Measurements from ENCODE around the gene TMEFF2. TPM values are rescaled to one million over a fixed set of nuclear protein-coding genes. Genes with fewer than 3 reads are reported as not detected.

TMEFF2 gene
- total and polyA plus RNA-seq, 2 experiments from 2014 or later: 1.7 to 2.2 TPM

DNA sequence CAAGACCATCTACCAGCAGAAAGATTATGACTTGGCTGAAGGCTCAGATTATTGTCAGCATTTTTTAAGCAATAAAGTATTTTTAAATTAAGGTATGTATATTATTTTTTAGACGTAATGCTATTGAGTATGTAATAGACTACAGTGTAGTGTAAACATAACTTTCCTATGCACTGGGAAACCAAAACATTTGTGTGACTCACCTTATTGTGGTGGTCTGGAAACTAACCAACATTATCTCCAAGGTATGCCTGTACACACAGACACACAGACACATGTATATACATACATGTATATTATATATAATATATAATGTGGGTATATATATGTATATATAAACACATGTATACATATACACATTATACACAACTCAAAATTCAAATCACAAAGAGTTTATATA lies 9.1 kb upstream of the TMEFF2 start:
- Histone ChIP-seq H4K20me1 (replicated peaks; ENCODE audit: insufficient read depth) (no peaks in the 10 kb centered on the region), H3K36me3 (ENCODE audit: insufficient read depth) (no peaks in the 10 kb centered on the region), H3F3A (replicated peaks; ENCODE audit: low read depth) (no peaks in the 10 kb centered on the region), H3K27me3 (ENCODE audit: insufficient read depth) (no peaks in the 10 kb centered on the region; the same call in 1 of the 2 replicates), H3K4me3 (no peak overlapping the region), H3K79me2 (replicated peaks; ENCODE audit: insufficient read depth) (no peaks in the 10 kb centered on the region), H3K4me1 (ENCODE audit: insufficient read depth) (no peaks in the 10 kb centered on the region), H3K4me2 (no peak overlapping the region), H3K27ac (ENCODE audit: low read depth) (no peak overlapping the region), H3K9me2 (ENCODE audit: insufficient read depth) (no peaks in the 10 kb centered on the region), H2AFZ (no peak overlapping the region)
- DNase-seq (ENCODE audit: low spot score) (no peak), ATAC-seq (no peak)
- no peaks in the 10 kb centered on the region for H3K9me3 Mint-ChIP-seq
- no peak overlapping the region for H3K4me3 Mint-ChIP-seq
- no peaks in the 10 kb centered on the region for H3K36me3 Mint-ChIP-seq (ENCODE audit: low read depth)
- H3K27me3 Mint-ChIP-seq (ENCODE audit: insufficient read depth, low read depth, poor library complexity): no peaks in the 10 kb centered on the region
- TF ChIP-seq EZH2 (IDR thresholded peaks at IDR 0.05; ENCODE audit: low read depth, unreplicated experiment) (no peak), NANOG (IDR thresholded peaks at IDR 0.05; ENCODE audit: borderline replicate concordance) (no peak), ZNF114 (CRISPR knock-in tag; IDR thresholded peaks at IDR 0.05) (no peak), CREB1 (CRISPR knock-in tag; IDR thresholded peaks at IDR 0.05; ENCODE audit: low read depth) (no peak)
- TF ChIP-seq, protein P1, sequence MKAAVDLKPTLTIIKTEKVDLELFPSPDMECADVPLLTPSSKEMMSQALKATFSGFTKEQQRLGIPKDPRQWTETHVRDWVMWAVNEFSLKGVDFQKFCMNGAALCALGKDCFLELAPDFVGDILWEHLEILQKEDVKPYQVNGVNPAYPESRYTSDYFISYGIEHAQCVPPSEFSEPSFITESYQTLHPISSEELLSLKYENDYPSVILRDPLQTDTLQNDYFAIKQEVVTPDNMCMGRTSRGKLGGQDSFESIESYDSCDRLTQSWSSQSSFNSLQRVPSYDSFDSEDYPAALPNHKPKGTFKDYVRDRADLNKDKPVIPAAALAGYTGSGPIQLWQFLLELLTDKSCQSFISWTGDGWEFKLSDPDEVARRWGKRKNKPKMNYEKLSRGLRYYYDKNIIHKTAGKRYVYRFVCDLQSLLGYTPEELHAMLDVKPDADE (IDR thresholded peaks at IDR 0.05): no peak
- no peaks in the 10 kb centered on the region; the same call in 2 of the 3 replicates for H3K4me1 Mint-ChIP-seq
- H3K27ac Mint-ChIP-seq: no peak overlapping the region

DNA sequence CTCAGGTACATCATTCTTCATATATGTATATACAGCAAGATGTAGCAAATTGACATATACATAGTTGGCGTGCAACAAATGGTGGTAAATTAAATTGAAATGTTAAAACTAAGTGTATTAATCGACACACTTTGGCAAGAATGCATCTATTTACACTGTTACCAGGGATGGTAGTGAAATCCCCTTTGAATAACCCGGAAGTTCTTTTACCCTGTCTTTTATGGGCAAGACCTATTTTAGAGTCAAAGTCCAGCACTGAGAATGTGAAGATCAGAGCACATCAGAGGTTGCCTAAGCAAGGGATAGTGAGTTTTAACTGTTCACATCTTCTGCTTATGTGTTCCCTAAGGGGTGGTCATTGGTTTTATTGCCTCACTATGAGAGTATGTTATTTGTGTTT lies 7.6 kb upstream of the TMEFF2 start:
- H3K9me2 ChIP-seq (ENCODE audit: insufficient read depth): no peaks in the 10 kb centered on the region
- DNase-seq (ENCODE audit: low spot score) (no peak), ATAC-seq (no peak)
- H3K36me3 Mint-ChIP-seq (ENCODE audit: low read depth): no peaks in the 10 kb centered on the region
- H3K27me3 Mint-ChIP-seq (ENCODE audit: insufficient read depth, low read depth, poor library complexity): peaks cover under 1% of the 10 kb centered on the region
- TF ChIP-seq, protein P2, sequence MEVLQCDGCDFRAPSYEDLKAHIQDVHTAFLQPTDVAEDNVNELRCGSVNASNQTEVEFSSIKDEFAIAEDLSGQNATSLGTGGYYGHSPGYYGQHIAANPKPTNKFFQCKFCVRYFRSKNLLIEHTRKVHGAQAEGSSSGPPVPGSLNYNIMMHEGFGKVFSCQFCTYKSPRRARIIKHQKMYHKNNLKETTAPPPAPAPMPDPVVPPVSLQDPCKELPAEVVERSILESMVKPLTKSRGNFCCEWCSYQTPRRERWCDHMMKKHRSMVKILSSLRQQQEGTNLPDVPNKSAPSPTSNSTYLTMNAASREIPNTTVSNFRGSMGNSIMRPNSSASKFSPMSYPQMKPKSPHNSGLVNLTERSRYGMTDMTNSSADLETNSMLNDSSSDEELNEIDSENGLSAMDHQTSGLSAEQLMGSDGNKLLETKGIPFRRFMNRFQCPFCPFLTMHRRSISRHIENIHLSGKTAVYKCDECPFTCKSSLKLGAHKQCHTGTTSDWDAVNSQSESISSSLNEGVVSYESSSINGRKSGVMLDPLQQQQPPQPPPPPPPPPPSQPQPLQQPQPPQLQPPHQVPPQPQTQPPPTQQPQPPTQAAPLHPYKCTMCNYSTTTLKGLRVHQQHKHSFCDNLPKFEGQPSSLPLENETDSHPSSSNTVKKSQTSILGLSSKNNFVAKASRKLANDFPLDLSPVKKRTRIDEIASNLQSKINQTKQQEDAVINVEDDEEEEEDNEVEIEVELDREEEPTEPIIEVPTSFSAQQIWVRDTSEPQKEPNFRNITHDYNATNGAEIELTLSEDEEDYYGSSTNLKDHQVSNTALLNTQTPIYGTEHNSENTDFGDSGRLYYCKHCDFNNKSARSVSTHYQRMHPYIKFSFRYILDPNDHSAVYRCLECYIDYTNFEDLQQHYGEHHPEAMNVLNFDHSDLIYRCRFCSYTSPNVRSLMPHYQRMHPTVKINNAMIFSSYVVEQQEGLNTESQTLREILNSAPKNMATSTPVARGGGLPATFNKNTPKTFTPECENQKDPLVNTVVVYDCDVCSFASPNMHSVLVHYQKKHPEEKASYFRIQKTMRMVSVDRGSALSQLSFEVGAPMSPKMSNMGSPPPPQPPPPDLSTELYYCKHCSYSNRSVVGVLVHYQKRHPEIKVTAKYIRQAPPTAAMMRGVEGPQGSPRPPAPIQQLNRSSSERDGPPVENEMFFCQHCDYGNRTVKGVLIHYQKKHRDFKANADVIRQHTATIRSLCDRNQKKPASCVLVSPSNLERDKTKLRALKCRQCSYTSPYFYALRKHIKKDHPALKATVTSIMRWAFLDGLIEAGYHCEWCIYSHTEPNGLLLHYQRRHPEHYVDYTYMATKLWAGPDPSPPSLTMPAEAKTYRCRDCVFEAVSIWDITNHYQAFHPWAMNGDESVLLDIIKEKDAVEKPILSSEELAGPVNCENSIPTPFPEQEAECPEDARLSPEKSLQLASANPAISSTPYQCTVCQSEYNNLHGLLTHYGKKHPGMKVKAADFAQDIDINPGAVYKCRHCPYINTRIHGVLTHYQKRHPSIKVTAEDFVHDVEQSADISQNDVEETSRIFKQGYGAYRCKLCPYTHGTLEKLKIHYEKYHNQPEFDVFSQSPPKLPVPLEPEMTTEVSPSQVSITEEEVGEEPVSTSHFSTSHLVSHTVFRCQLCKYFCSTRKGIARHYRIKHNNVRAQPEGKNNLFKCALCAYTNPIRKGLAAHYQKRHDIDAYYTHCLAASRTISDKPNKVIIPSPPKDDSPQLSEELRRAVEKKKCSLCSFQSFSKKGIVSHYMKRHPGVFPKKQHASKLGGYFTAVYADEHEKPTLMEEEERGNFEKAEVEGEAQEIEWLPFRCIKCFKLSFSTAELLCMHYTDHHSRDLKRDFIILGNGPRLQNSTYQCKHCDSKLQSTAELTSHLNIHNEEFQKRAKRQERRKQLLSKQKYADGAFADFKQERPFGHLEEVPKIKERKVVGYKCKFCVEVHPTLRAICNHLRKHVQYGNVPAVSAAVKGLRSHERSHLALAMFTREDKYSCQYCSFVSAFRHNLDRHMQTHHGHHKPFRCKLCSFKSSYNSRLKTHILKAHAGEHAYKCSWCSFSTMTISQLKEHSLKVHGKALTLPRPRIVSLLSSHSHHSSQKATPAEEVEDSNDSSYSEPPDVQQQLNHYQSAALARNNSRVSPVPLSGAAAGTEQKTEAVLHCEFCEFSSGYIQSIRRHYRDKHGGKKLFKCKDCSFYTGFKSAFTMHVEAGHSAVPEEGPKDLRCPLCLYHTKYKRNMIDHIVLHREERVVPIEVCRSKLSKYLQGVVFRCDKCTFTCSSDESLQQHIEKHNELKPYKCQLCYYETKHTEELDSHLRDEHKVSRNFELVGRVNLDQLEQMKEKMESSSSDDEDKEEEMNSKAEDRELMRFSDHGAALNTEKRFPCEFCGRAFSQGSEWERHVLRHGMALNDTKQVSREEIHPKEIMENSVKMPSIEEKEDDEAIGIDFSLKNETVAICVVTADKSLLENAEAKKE (CRISPR knock-in tag; IDR thresholded peaks at IDR 0.05): no peak
- no peak for TF ChIP-seq STAT1 (IDR thresholded peaks at IDR 0.05; ENCODE audit: unreplicated experiment)
- no peak for TF ChIP-seq EZH2 (IDR thresholded peaks at IDR 0.05; ENCODE audit: low read depth, unreplicated experiment)
- TF ChIP-seq EZH2phosphoT487 (IDR thresholded peaks at IDR 0.05; ENCODE audit: unreplicated experiment): no peak
- TF ChIP-seq, protein P3, sequence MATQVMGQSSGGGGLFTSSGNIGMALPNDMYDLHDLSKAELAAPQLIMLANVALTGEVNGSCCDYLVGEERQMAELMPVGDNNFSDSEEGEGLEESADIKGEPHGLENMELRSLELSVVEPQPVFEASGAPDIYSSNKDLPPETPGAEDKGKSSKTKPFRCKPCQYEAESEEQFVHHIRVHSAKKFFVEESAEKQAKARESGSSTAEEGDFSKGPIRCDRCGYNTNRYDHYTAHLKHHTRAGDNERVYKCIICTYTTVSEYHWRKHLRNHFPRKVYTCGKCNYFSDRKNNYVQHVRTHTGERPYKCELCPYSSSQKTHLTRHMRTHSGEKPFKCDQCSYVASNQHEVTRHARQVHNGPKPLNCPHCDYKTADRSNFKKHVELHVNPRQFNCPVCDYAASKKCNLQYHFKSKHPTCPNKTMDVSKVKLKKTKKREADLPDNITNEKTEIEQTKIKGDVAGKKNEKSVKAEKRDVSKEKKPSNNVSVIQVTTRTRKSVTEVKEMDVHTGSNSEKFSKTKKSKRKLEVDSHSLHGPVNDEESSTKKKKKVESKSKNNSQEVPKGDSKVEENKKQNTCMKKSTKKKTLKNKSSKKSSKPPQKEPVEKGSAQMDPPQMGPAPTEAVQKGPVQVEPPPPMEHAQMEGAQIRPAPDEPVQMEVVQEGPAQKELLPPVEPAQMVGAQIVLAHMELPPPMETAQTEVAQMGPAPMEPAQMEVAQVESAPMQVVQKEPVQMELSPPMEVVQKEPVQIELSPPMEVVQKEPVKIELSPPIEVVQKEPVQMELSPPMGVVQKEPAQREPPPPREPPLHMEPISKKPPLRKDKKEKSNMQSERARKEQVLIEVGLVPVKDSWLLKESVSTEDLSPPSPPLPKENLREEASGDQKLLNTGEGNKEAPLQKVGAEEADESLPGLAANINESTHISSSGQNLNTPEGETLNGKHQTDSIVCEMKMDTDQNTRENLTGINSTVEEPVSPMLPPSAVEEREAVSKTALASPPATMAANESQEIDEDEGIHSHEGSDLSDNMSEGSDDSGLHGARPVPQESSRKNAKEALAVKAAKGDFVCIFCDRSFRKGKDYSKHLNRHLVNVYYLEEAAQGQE (IDR thresholded peaks at IDR 0.05; ENCODE audit: unreplicated experiment): no peak
- TF ChIP-seq, protein P1 (IDR thresholded peaks at IDR 0.05): no peak
- no peak overlapping the region for H3K27ac Mint-ChIP-seq
- H3K9me3 Mint-ChIP-seq: no peaks in the 10 kb centered on the region
- no peak overlapping the region for H3K4me3 Mint-ChIP-seq
- no peak overlapping the region for H2AFZ ChIP-seq
- no peaks in the 10 kb centered on the region; the same call in 2 of the 3 replicates for H3K4me1 Mint-ChIP-seq
- no peak overlapping the region for H3K4me2 ChIP-seq
- H3K4me1 ChIP-seq (ENCODE audit: insufficient read depth): no peaks in the 10 kb centered on the region
- no peaks in the 10 kb centered on the region for H3F3A ChIP-seq (replicated peaks; ENCODE audit: low read depth)
- H3K4me3 ChIP-seq: no peak overlapping the region
- H3K79me2 ChIP-seq (replicated peaks; ENCODE audit: insufficient read depth): no peaks in the 10 kb centered on the region
- peaks cover 15% of the 10 kb centered on the region for H3K27me3 ChIP-seq (ENCODE audit: insufficient read depth)
- no peaks in the 10 kb centered on the region for H3K36me3 ChIP-seq (ENCODE audit: insufficient read depth)
- H4K20me1 ChIP-seq (replicated peaks; ENCODE audit: insufficient read depth): no peaks in the 10 kb centered on the region
- no peak overlapping the region for H3K27ac ChIP-seq (ENCODE audit: low read depth)
